ENCODE measurements around the gene PCLO. TPM values are rescaled to one million over a fixed set of nuclear protein-coding genes. Genes with fewer than 3 reads are reported as not detected.

The PCLO gene
- total RNA-seq, 4 donors from 2014 or later: 2.3 to 5.0 (median 2.7) TPM

DNA sequence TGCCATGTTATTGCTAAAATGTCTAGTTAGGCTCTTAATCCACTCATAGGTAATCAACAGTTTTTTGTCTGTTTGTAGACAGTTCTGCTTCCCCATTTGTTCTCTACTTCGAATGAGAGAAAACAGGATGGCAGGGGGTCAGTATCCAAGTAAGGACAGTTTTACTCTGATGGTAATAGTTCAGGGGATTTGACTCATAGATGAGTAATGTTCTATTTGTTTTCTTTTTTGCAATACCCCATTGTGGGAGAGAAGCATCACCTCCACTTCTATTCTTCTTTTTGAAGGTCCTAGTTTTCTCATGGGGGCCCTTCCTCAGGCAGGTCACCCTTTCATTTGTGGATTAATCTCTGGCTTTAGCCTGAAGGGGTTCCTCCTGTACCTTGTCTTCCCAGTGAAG lies 13.9 kb downstream of the PCLO start:
- DNase-seq (ENCODE audit: extremely low spot score): no peak
- Histone ChIP-seq H3K4me3 (no peak overlapping the region), H3K36me3 (no peaks in the 10 kb centered on the region), H3K9me3 (no peaks in the 10 kb centered on the region), H3K27me3 (no peaks in the 10 kb centered on the region), H3K27ac (replicated peaks in 1 of 4) (no peak overlapping the region), H3K4me1 (no peaks in the 10 kb centered on the region)
- intact Hi-C loops (cut with DNase I): no loop called here
- TF ChIP-seq, protein P1, sequence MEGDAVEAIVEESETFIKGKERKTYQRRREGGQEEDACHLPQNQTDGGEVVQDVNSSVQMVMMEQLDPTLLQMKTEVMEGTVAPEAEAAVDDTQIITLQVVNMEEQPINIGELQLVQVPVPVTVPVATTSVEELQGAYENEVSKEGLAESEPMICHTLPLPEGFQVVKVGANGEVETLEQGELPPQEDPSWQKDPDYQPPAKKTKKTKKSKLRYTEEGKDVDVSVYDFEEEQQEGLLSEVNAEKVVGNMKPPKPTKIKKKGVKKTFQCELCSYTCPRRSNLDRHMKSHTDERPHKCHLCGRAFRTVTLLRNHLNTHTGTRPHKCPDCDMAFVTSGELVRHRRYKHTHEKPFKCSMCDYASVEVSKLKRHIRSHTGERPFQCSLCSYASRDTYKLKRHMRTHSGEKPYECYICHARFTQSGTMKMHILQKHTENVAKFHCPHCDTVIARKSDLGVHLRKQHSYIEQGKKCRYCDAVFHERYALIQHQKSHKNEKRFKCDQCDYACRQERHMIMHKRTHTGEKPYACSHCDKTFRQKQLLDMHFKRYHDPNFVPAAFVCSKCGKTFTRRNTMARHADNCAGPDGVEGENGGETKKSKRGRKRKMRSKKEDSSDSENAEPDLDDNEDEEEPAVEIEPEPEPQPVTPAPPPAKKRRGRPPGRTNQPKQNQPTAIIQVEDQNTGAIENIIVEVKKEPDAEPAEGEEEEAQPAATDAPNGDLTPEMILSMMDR (IDR thresholded peaks at IDR 0.05): no peak
- TF ChIP-seq POLR2AphosphoS5 (IDR thresholded peaks at IDR 0.05): no peak
- no peak for TF ChIP-seq POLR2A (IDR thresholded peaks at IDR 0.05; ENCODE audit: low read depth)
- no peak for TF ChIP-seq EP300 (IDR thresholded peaks at IDR 0.05)
- 84% methylated on average over 1 of the region's 1 CpG for WGBS

DNA sequence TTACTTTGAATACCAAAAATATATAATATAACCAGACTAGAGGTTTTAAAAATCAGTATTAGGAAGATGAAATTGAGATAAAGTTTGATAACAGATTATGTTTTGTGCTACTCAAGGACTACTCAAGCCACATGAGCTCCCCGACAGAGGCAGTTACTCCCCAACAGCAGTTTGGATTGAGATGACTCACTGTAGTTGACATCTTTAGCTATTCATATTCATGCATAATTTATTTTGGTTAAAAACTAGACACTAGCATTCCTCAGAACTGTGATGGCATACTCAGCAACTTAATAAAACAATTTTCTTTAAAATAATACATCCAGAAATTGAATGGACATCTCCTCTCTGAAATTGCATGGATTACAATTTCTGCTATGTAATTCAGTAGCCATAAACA lies 19.6 kb downstream of the PCLO start:
- H3K27ac ChIP-seq (replicated peaks in 1 of 4): no peak overlapping the region
- H3K27me3 ChIP-seq: no peaks in the 10 kb centered on the region
- no peak for DNase-seq (ENCODE audit: extremely low spot score)
- no peaks in the 10 kb centered on the region for H3K9me3 ChIP-seq
- H3K4me1 ChIP-seq: no peaks in the 10 kb centered on the region
- intact Hi-C loops (cut with DNase I): no loop called here
- TF ChIP-seq EP300 (IDR thresholded peaks at IDR 0.05): no peak
- no peak for TF ChIP-seq POLR2AphosphoS5 (IDR thresholded peaks at IDR 0.05)
- no peak for TF ChIP-seq POLR2A (IDR thresholded peaks at IDR 0.05; ENCODE audit: low read depth)
- TF ChIP-seq, protein P1 (IDR thresholded peaks at IDR 0.05): no peak
- no peaks in the 10 kb centered on the region for H3K36me3 ChIP-seq
- WGBS: 91% methylated on average over 1 of the region's 1 CpG
- no peak overlapping the region for H3K4me3 ChIP-seq

DNA sequence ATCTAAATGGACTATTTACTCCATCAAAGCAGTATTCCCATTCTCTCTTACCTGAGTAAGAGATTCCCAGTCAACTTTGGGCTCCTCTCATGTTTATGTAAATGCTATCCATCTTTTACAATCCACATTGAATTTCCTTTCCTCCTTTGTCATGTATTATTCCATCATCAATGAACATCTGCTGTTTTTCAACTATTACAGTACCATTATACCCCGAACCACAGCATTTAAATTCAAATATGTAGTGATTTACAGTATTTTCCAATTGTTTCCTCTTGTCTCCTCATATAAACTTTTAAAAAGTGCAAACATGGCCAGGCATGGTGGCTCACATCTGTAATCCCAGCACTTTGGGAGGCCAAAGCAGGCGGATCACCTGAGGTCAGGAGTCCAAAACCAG lies 20.3 kb downstream of the PCLO start:
- WGBS: 82% methylated on average over 2 of the region's 2 CpGs

DNA sequence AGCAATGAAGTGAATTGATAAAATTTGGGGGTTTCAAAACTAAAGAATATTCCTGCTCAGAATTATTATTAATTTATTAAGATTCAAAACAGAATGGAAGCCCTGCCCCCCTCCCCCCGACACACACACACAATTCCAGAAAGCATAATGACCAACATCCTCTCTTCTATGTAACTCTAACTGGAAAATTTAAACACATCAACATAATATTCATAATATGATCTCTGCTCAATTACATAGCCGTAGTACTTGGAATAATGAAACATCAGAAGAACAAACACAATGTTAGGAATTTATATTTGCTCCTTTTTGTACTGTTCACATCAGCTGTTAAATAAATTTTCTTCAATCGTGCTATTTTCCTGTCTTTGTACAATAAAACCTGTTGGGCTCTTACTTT lies 20.8 kb downstream of the PCLO start:
- Histone ChIP-seq H3K36me3 (no peaks in the 10 kb centered on the region), H3K27ac (replicated peaks in 1 of 4) (no peak overlapping the region), H3K9me3 (no peaks in the 10 kb centered on the region), H3K27me3 (no peaks in the 10 kb centered on the region), H3K4me3 (no peak overlapping the region), H3K4me1 (no peaks in the 10 kb centered on the region)
- WGBS: 91% methylated on average over 3 of the region's 3 CpGs
- TF ChIP-seq, protein P1 (IDR thresholded peaks at IDR 0.05): no peak
- TF ChIP-seq POLR2A (IDR thresholded peaks at IDR 0.05; ENCODE audit: low read depth) (no peak), EP300 (IDR thresholded peaks at IDR 0.05) (no peak), POLR2AphosphoS5 (IDR thresholded peaks at IDR 0.05) (no peak)
- DNase-seq (ENCODE audit: extremely low spot score): no peak
- intact Hi-C loops (cut with DNase I): no loop called here

More for the DNA sequence above, 20.3 kb downstream of the PCLO start:
- H3K4me1 ChIP-seq: no peaks in the 10 kb centered on the region
- no peaks in the 10 kb centered on the region for H3K9me3 ChIP-seq
- intact Hi-C loops (cut with DNase I): no loop called here
- TF ChIP-seq EP300 (IDR thresholded peaks at IDR 0.05) (no peak), POLR2AphosphoS5 (IDR thresholded peaks at IDR 0.05) (no peak), POLR2A (IDR thresholded peaks at IDR 0.05; ENCODE audit: low read depth) (no peak)
- no peaks in the 10 kb centered on the region for H3K36me3 ChIP-seq
- H3K27me3 ChIP-seq: no peaks in the 10 kb centered on the region
- no peak for DNase-seq (ENCODE audit: extremely low spot score)
- H3K27ac ChIP-seq (replicated peaks in 1 of 4): no peak overlapping the region
- no peak overlapping the region for H3K4me3 ChIP-seq

DNA sequence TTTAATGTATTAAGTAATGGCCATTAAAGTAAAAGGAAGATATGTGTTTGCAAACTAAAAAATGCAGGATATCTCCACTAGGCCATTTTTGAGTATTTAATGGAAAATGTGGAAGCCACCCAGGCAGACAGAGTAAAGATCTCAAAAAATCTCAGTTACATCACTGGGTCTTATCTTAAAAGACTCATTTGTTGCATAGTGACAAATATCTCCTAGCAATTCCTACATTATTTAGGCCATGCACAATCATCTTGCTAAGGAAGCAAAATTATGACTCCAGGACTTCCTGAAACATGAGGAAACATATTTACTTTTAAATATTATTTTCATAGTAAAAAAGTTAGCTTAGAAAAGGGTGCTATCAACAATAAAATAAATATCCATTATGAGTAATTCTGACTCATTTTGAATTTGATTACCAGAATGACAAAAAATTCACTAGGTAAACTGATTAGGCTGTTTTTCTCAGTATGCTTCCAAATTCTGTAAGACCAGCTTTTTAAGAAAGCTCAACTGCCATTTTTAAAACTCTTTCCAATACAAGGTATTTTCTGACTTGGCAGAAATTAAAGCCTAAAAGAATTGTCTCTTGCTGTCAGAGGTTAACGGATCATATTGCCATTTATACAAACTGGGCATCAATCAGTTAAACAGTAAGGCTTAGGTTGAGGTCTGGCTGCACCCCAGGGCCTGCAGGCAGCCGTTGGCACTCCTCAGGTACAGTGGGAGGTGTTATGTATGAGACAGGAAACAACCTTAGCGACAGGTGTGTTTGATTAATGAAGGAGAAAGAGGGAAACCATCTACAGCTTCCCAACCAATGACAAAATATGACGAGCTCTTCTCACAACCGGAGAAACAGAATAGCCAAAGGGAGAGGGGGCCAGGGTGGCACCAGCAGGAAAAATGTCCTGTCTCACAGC lies 31.8 kb downstream of the PCLO start:
- Histone ChIP-seq H3K27me3 (no peaks in the 10 kb centered on the region), H3K4me3 (no peak overlapping the region), H3K36me3 (no peaks in the 10 kb centered on the region), H3K9me3 (no peaks in the 10 kb centered on the region), H3K4me1 (no peaks in the 10 kb centered on the region), H3K27ac (replicated peaks in 1 of 4) (no peak overlapping the region)
- 67% methylated on average over 5 of the region's 5 CpGs for WGBS
- no peak for DNase-seq (ENCODE audit: extremely low spot score)
- intact Hi-C loops (cut with DNase I): no loop called here
- no peak for TF ChIP-seq POLR2AphosphoS5 (IDR thresholded peaks at IDR 0.05)
- TF ChIP-seq, protein P1 (IDR thresholded peaks at IDR 0.05): no peak
- TF ChIP-seq EP300 (IDR thresholded peaks at IDR 0.05): no peak
- no peak for TF ChIP-seq POLR2A (IDR thresholded peaks at IDR 0.05; ENCODE audit: low read depth)

Measured in esophagus muscularis mucosa (tissue), 4 donors.